GM12878 (cell line): ENCODE measurements around the gene IL2. TPM values are rescaled to one million over a fixed set of nuclear protein-coding genes. Genes with fewer than 3 reads are reported as not detected.

Experiments used
- ATAC-seq: fragments of 200-7000 bp; cut with Tn5 transposase; 3 replicates; pipeline ENCODE4 v1.9.1; 2020; ENCODE audit warnings: mild to moderate bottlenecking, moderate library complexity
- BruUV-seq: library from RNA; stranded (reverse); fragments of 400-500 nt; replicated peaks from 2 replicates; lab custom pipeline; 2021; lab: Mats Ljungman, UMichigan
- CTCF ChIA-PET: fragments of 300-600 bp; sonication (Branson Sonifier 250); formaldehyde crosslinking; extraction: SDS; loops from one replicate; lab custom pipeline; 2021; ENCODE audit warnings: inconsistent platforms; lab: Yijun Ruan, JAX
- POLR2A ChIA-PET: fragments of 350-600 bp; formaldehyde crosslinking; extraction: SDS; loops from one replicate; lab custom pipeline; 2021; ENCODE audit warnings: inconsistent platforms; lab: Charles Lee
- RAD21 ChIA-PET: fragments of 300-600 bp; sonication (Branson Sonifier 250); formaldehyde crosslinking; loops from one replicate; lab custom pipeline; 2023; ENCODE audit warnings: antibody characterized with exemption; ENCODE audit not compliant: unreplicated experiment; lab: Charles Lee
- SMC1A ChIA-PET: fragments of 300-600 bp; sonication (Branson Sonifier 250); formaldehyde crosslinking; loops from one replicate; lab custom pipeline; 2023; ENCODE audit not compliant: unreplicated experiment, uncharacterized antibody; lab: Charles Lee
- DNase-seq: peaks from one replicate; pipeline ENCODE4 v3.0.0-alpha.2; 2011; ENCODE audit warnings: low read depth, low spot score
- FAIRE-seq: peaks from 3 replicates; lab custom pipeline; 2011; peaks lifted over from hg19 to GRCh38; lab: Jason Lieb, UNC
- H2AFZ ChIP-seq: 2 replicates; pipeline ENCODE4 v1.6.0; 2011; ENCODE audit warnings: low read depth, low read length, control low read depth; ENCODE audit not compliant: control insufficient read depth
- H3K27ac ChIP-seq: 2 replicates; pipeline ENCODE4 v1.5.1; 2011; ENCODE audit warnings: control low read depth; ENCODE audit not compliant: control insufficient read depth, insufficient read depth
- H3K27me3 ChIP-seq, 2 experiments: replicated peaks in 1 of 2; 2 replicates each; pipeline versions ENCODE4 v1.6.0 to v1.6.1; 2011; ENCODE audit warnings: low read length in 1 of 2; ENCODE audit not compliant: control insufficient read depth in 2 of 2, insufficient read depth in 2 of 2
- H3K36me3 ChIP-seq, 2 experiments: 2 replicates each; pipeline ENCODE4 v1.5.1; 2011; ENCODE audit warnings: low read length in 1 of 2; ENCODE audit not compliant: control insufficient read depth in 2 of 2, insufficient read depth in 2 of 2
- H3K4me1 ChIP-seq: 2 replicates; pipeline ENCODE4 v1.6.1; 2011; ENCODE audit warnings: mild to moderate bottlenecking, low read length, moderate library complexity, mixed read lengths; ENCODE audit not compliant: control insufficient read depth, insufficient read depth
- H3K4me2 ChIP-seq: 2 replicates; pipeline ENCODE4 v1.6.0; 2011; ENCODE audit warnings: control low read depth; ENCODE audit not compliant: control insufficient read depth, insufficient read depth
- H3K4me3 ChIP-seq: fragments of 200-600 bp; sonication (generic); 2 replicates; pipeline ENCODE4 v1.5.1; 2016
- H3K79me2 ChIP-seq: 2 replicates; pipeline ENCODE4 v1.6.0; 2011; ENCODE audit warnings: low read length; ENCODE audit not compliant: control insufficient read depth, insufficient read depth
- H3K9ac ChIP-seq: 2 replicates; pipeline ENCODE4 v1.8.0; 2011; ENCODE audit warnings: low read length, control low read depth, mixed read lengths; ENCODE audit not compliant: control insufficient read depth, insufficient read depth
- H3K9me3 ChIP-seq: replicated peaks from 3 replicates; pipeline ENCODE4 v1.5.1; 2011; ENCODE audit warnings: mild to moderate bottlenecking, low read length; ENCODE audit not compliant: control insufficient read depth, insufficient read depth
- H4K20me1 ChIP-seq: 2 replicates; pipeline ENCODE4 v1.6.0; 2011; ENCODE audit not compliant: control insufficient read depth, insufficient read depth
- BRCA1 ChIP-seq: IDR thresholded peaks from 2 replicates; pipeline ENCODE4 v1.6.1; 2011; ENCODE audit warnings: low read depth, low read length, improper control_type of control experiment
- CHD4 ChIP-seq: fragments of 200-600 bp; sonication (generic); IDR thresholded peaks from 2 replicates; pipeline ENCODE4 v1.6.1; 2016; ENCODE audit warnings: mild to moderate bottlenecking
- ETV6 ChIP-seq, 2 experiments: fragments of 450-650 bp in 1 of 2; IDR thresholded peaks in 1 of 2; conservative IDR thresholded peaks in 1 of 2; 2 replicates each; pipeline ENCODE4 v1.6.1; 2014; ENCODE audit warnings: antibody characterized with exemption in 1 of 2, borderline replicate concordance in 1 of 2, low read depth in 1 of 2, mild to moderate bottlenecking in 1 of 2, moderate library complexity in 1 of 2
- FOXM1 ChIP-seq: IDR thresholded peaks from 2 replicates; pipeline ENCODE4 v1.6.1; 2012; ENCODE audit warnings: low read depth, mild to moderate bottlenecking, inconsistent platforms, low read length, moderate library complexity
- TAF1 ChIP-seq: IDR thresholded peaks from 2 replicates; pipeline ENCODE4 v1.6.1; 2011; ENCODE audit warnings: mild to moderate bottlenecking, low read depth, low read length, borderline replicate concordance
- TARDBP ChIP-seq: IDR thresholded peaks from 2 replicates; pipeline ENCODE4 v1.6.1; 2016; ENCODE audit warnings: borderline replicate concordance
- WGBS: methylation state at CpG from one replicate; pipeline ENCODE4 v1.1.6; 2016; ENCODE audit warnings: low lambda C conversion rate; ENCODE audit not compliant: insufficient replicate concordance, insufficient coverage; ENCODE audit errors: missing lambda C conversion rate; 5-methylcytosine and 5-hydroxymethylcytosine counted together
- in situ Hi-C: fragments of 300-500 bp; cut with MboI; formaldehyde crosslinking; loops from 9 replicates; pipeline ENCODE4 v1.14.3; 2018; ENCODE audit warnings: mixed read lengths
- intact Hi-C: fragments of 100-400 bp; cut with micrococcal nuclease; formaldehyde crosslinking; loops from one replicate; pipeline ENCODE4 v1.14.2; 2022; ENCODE audit not compliant: unreplicated experiment
- polyA plus RNA-seq, 11 experiments: library from polyadenylated mRNA; depleted of rRNA in 4 of 11; unstranded in 6 of 11; stranded (reverse) in 5 of 11; fragments of >200 nt; fragmentation: Nextera tagmentation in 4 of 11; fragmentation: Illumina TruSeq in 1 of 11; extraction: Ambion mirVana in 4 of 11; extraction: Trizol in 1 of 11; gene quantifications; 1 replicate in 1 of 11; 2 replicates in 10 of 11; pipeline versions ENCODE4 v1.2.1 to v1.2.3, GENCODE V29; 2011 to 2016; ENCODE audit warnings: inconsistent platforms in 2 of 11, missing spikeins in 2 of 11, low read depth in 1 of 11
- total RNA-seq, 4 experiments: library from RNA; depleted of rRNA in 3 of 4; stranded (reverse); fragments of >200 nt in 3 of 4; fragmentation: Illumina TruSeq in 1 of 4; extraction: Trizol in 1 of 4; gene quantifications; 2 replicates each; pipeline versions ENCODE4 v1.2.1 to v1.2.3, GENCODE V29; 2013 to 2021
- TF ChIP-seq, protein P1 (sequence below): fragments of 450-650 bp; IDR thresholded peaks from 2 replicates; pipeline ENCODE4 v1.6.1; 2017; ENCODE audit warnings: mild to moderate bottlenecking, moderate library complexity
- TF ChIP-seq, protein P2 (sequence below): IDR thresholded peaks from 2 replicates; pipeline ENCODE4 v1.6.1; 2012; ENCODE audit warnings: improper control_type of control experiment, low read depth, low read length; ENCODE audit not compliant: insufficient replicate concordance

The IL2 gene
- total and polyA plus RNA-seq, 10 of the 15 experiments (the other 5 are each of a cell fraction or from before 2014, with no cell fraction given): 1.2 TPM; not detected in 9

DNA sequence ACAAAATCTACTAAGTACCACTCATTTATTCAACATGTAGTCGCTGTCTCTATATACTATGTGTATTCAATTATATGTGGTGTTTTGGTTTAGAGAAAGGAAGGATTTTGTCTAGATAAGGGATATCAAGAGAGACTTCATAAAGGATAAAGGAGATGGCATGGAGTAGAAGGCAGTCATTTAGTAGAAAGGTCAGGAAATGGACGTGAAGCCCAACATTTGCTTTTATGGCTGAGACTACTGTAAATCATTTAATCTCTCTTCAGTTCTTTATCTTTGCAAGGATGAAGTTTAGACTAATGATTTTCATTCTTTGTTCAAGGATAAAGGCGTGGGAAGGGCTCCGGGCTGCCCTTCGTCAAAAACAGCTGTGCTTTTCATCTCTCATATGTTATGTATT, 25.2 kb downstream of the IL2 start:
- WGBS: 29% methylated on average over 5 of the region's 5 CpGs
- H3K9ac ChIP-seq: no peak overlapping the region
- H3K4me1 ChIP-seq: no peaks in the 10 kb centered on the region
- no TSS peak for BruUV-seq
- no peaks in the 10 kb centered on the region for H3K27me3 ChIP-seq
- no peak overlapping the region for H2AFZ ChIP-seq
- intact Hi-C loops (no loop called here), in situ Hi-C loops (no loop called here)
- no peaks in the 10 kb centered on the region for H4K20me1 ChIP-seq
- ChIA-PET RAD21 (no interaction called here), POLR2A (no interaction called here), CTCF (no interaction called here), SMC1A (no interaction called here)
- H3K27ac ChIP-seq: no peak overlapping the region
- no peak overlapping the region for H3K4me2 ChIP-seq
- no peaks in the 10 kb centered on the region for H3K36me3 ChIP-seq
- DNase-seq (no peak), ATAC-seq (no peak), FAIRE-seq (no peak)
- H3K9me3 ChIP-seq: no peaks in the 10 kb centered on the region
- TF ChIP-seq BRCA1 (no peak), FOXM1 (no peak), TARDBP (no peak), CHD4 (no peak), TAF1 (no peak), ETV6 (conservative IDR thresholded peaks at IDR 0.05 in 1 of 2, IDR thresholded peaks at IDR 0.05 in 1 of 2; ENCODE audit: borderline replicate concordance in 1 of 2, low read depth in 1 of 2) (no peak)
- TF ChIP-seq, protein P1, sequence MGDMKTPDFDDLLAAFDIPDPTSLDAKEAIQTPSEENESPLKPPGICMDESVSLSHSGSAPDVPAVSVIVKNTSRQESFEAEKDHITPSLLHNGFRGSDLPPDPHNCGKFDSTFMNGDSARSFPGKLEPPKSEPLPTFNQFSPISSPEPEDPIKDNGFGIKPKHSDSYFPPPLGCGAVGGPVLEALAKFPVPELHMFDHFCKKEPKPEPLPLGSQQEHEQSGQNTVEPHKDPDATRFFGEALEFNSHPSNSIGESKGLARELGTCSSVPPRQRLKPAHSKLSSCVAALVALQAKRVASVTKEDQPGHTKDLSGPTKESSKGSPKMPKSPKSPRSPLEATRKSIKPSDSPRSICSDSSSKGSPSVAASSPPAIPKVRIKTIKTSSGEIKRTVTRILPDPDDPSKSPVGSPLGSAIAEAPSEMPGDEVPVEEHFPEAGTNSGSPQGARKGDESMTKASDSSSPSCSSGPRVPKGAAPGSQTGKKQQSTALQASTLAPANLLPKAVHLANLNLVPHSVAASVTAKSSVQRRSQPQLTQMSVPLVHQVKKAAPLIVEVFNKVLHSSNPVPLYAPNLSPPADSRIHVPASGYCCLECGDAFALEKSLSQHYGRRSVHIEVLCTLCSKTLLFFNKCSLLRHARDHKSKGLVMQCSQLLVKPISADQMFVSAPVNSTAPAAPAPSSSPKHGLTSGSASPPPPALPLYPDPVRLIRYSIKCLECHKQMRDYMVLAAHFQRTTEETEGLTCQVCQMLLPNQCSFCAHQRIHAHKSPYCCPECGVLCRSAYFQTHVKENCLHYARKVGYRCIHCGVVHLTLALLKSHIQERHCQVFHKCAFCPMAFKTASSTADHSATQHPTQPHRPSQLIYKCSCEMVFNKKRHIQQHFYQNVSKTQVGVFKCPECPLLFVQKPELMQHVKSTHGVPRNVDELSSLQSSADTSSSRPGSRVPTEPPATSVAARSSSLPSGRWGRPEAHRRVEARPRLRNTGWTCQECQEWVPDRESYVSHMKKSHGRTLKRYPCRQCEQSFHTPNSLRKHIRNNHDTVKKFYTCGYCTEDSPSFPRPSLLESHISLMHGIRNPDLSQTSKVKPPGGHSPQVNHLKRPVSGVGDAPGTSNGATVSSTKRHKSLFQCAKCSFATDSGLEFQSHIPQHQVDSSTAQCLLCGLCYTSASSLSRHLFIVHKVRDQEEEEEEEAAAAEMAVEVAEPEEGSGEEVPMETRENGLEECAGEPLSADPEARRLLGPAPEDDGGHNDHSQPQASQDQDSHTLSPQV: no peak
- TF ChIP-seq, protein P2, sequence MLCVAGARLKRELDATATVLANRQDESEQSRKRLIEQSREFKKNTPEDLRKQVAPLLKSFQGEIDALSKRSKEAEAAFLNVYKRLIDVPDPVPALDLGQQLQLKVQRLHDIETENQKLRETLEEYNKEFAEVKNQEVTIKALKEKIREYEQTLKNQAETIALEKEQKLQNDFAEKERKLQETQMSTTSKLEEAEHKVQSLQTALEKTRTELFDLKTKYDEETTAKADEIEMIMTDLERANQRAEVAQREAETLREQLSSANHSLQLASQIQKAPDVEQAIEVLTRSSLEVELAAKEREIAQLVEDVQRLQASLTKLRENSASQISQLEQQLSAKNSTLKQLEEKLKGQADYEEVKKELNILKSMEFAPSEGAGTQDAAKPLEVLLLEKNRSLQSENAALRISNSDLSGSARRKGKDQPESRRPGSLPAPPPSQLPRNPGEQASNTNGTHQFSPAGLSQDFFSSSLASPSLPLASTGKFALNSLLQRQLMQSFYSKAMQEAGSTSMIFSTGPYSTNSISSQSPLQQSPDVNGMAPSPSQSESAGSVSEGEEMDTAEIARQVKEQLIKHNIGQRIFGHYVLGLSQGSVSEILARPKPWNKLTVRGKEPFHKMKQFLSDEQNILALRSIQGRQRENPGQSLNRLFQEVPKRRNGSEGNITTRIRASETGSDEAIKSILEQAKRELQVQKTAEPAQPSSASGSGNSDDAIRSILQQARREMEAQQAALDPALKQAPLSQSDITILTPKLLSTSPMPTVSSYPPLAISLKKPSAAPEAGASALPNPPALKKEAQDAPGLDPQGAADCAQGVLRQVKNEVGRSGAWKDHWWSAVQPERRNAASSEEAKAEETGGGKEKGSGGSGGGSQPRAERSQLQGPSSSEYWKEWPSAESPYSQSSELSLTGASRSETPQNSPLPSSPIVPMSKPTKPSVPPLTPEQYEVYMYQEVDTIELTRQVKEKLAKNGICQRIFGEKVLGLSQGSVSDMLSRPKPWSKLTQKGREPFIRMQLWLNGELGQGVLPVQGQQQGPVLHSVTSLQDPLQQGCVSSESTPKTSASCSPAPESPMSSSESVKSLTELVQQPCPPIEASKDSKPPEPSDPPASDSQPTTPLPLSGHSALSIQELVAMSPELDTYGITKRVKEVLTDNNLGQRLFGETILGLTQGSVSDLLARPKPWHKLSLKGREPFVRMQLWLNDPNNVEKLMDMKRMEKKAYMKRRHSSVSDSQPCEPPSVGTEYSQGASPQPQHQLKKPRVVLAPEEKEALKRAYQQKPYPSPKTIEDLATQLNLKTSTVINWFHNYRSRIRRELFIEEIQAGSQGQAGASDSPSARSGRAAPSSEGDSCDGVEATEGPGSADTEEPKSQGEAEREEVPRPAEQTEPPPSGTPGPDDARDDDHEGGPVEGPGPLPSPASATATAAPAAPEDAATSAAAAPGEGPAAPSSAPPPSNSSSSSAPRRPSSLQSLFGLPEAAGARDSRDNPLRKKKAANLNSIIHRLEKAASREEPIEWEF: no peak
- H3K79me2 ChIP-seq: no peaks in the 10 kb centered on the region
- no peak overlapping the region for H3K4me3 ChIP-seq
